ENCODE results near the gene SMTNL2. TPM values are rescaled to one million over a fixed set of nuclear protein-coding genes. Genes with fewer than 3 reads are reported as not detected.
"Not testable (repeated sequence)": the region's sequence is repeated elsewhere in the genome, so short reads cannot be mapped to it uniquely, and the experiment has no call there.

The SMTNL2 gene
- total RNA-seq, 1 donor from 2014 or later = 0.46 TPM

DNA sequence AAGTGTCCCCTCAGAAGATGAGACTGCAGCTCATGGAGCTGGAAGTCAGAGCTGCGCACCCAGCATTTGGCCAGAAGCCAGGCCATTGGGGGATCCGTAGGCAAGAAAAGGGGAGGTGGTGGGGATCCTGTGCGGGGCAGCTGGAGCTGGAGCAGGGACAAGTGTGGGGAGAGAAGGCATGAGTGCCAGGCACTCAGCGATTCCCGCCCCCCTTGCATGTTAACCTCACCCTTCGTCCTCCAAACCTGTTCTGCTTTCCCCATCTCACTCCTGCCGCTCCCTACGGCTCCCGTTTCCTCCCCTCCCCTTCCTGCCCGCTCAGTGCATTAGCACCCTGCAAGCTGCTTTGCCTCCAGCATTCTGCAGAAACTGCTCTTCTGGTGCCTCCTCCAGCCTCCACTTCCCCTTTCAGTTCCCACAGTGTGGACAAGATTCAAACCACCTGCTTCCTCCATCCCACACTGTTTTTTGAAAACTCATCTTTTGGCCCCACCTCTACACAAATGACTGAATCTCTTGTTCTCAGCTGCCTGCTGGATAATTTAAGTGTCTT is 51.6 kb downstream of the SMTNL2 start:
- DNase-seq (ENCODE audit: low read depth) = no peak
- H3K4me3 ChIP-seq (ENCODE audit: low read depth, low read length) = no peak overlapping the region
- TF ChIP-seq, protein P1, sequence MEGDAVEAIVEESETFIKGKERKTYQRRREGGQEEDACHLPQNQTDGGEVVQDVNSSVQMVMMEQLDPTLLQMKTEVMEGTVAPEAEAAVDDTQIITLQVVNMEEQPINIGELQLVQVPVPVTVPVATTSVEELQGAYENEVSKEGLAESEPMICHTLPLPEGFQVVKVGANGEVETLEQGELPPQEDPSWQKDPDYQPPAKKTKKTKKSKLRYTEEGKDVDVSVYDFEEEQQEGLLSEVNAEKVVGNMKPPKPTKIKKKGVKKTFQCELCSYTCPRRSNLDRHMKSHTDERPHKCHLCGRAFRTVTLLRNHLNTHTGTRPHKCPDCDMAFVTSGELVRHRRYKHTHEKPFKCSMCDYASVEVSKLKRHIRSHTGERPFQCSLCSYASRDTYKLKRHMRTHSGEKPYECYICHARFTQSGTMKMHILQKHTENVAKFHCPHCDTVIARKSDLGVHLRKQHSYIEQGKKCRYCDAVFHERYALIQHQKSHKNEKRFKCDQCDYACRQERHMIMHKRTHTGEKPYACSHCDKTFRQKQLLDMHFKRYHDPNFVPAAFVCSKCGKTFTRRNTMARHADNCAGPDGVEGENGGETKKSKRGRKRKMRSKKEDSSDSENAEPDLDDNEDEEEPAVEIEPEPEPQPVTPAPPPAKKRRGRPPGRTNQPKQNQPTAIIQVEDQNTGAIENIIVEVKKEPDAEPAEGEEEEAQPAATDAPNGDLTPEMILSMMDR (IDR thresholded peaks at IDR 0.05; ENCODE audit: insufficient read depth, low read length, poor library complexity, severe bottlenecking) = no peak

GRCh38 chr17:4636474-4637100 is 52.3 kb downstream of the SMTNL2 start:
- Histone ChIP-seq H3K27me3 (ENCODE audit: control insufficient read depth, insufficient read depth, low read length) (peaks cover 43% of the 10 kb centered on the region), H3K4me3 (ENCODE audit: low read depth, low read length) (no peak overlapping the region), H3K36me3 (ENCODE audit: control insufficient read depth, insufficient read depth, low read length) (no peaks in the 10 kb centered on the region)
- DNase-seq (ENCODE audit: low read depth) = no peak
- TF ChIP-seq, protein P1 (IDR thresholded peaks at IDR 0.05; ENCODE audit: insufficient read depth, low read length, poor library complexity, severe bottlenecking) = no peak

More for the DNA sequence above, 51.6 kb downstream of the SMTNL2 start:
- Histone ChIP-seq H3K27me3 (ENCODE audit: control insufficient read depth, insufficient read depth, low read length) (peaks cover 36% of the 10 kb centered on the region), H3K36me3 (ENCODE audit: control insufficient read depth, insufficient read depth, low read length) (no peaks in the 10 kb centered on the region)

DNA sequence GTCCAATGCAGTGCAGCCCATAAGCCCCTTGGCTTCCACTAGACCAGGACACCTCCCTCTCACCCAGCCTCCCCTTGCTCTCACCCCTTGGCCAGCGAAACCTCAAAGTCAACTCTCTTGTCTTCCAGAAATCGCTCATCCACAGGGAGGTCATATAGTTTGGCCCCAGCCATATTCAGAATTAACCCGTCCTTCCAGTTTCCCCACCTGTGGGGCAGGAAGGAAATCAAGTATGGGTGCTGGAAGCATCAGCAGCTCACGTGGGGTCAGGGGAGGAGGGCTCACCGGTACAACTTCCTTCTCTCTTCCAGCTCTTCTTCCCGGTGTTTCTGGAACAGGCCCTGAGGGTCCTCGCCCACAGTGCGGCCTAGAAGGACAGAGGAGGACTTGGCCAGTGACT is 54.4 kb downstream of the SMTNL2 start:
- not testable (repeated sequence) for DNase-seq (ENCODE audit: low read depth)
- H3K27me3 ChIP-seq (ENCODE audit: control insufficient read depth, insufficient read depth, low read length) = peaks cover 57% of the 10 kb centered on the region

GRCh38 chr17:4639301-4640059 is 55.2 kb downstream of the SMTNL2 start:
- not testable (repeated sequence) for DNase-seq (ENCODE audit: low read depth); H3K36me3 ChIP-seq (ENCODE audit: control insufficient read depth, insufficient read depth, low read length); H3K4me3 ChIP-seq (ENCODE audit: low read depth, low read length)
- TF ChIP-seq, protein P1 (IDR thresholded peaks at IDR 0.05; ENCODE audit: insufficient read depth, low read length, poor library complexity, severe bottlenecking) = peak; percentile 6
- H3K27me3 ChIP-seq (ENCODE audit: control insufficient read depth, insufficient read depth, low read length) = peaks cover 57% of the 10 kb centered on the region

More for the DNA sequence above, 54.4 kb downstream of the SMTNL2 start:
- H3K36me3 ChIP-seq (ENCODE audit: control insufficient read depth, insufficient read depth, low read length); H3K4me3 ChIP-seq (ENCODE audit: low read depth, low read length): not testable (repeated sequence)

- H3K36me3 ChIP-seq (ENCODE audit: control insufficient read depth, insufficient read depth, low read length); H3K4me3 ChIP-seq (ENCODE audit: low read depth, low read length); DNase-seq (ENCODE audit: low read depth): not testable (repeated sequence)
- H3K27me3 ChIP-seq (ENCODE audit: control insufficient read depth, insufficient read depth, low read length) = peaks cover 60% of the 10 kb centered on the region
Measured at GRCh38 chr17:4640569-4641188, 56.4 kb downstream of the SMTNL2 start.

- Histone ChIP-seq H3K27me3 (ENCODE audit: control insufficient read depth, insufficient read depth, low read length) (peaks cover 54% of the 10 kb centered on the region), H3K4me3 (ENCODE audit: low read depth, low read length) (no peak within 1 kb of the TSS), H3K36me3 (ENCODE audit: control insufficient read depth, insufficient read depth, low read length) (no peaks in the 10 kb centered on the region)
- DNase-seq (ENCODE audit: low read depth) = no peak
- TF ChIP-seq, protein P1 (IDR thresholded peaks at IDR 0.05; ENCODE audit: insufficient read depth, low read length, poor library complexity, severe bottlenecking) = no peak
Measured at GRCh38 chr17:4641297-4642195, 57.2 kb downstream of the SMTNL2 start, which contains the start of gene ALOX15. TSS of gene ALOX15 (minus strand) at chr17:4641678. CDS start at chr17:4641651, 27 bp downstream.

Measured in kidney epithelial cell (primary cell).